Upper lobe of right lung (tissue), 1 donor: ENCODE measurements around the gene ABCG1. TPM values are rescaled to one million over a fixed set of nuclear protein-coding genes. Genes with fewer than 3 reads are reported as not detected.

Experiments
- ATAC-seq: fragments of 200-7000 bp; cut with Tn5 transposase; one replicate; pipeline ENCODE4 v1.9.1; 2020; ENCODE audit warnings: mild to moderate bottlenecking, moderate library complexity
- DNase-seq: peaks from one replicate; pipeline ENCODE4 v3.0.0-alpha.2; 2020
- H3K27ac ChIP-seq: fragments of 200-600 bp; one replicate; pipeline ENCODE4 v1.8.0; 2022
- H3K27me3 ChIP-seq: fragments of 200-600 bp; one replicate; pipeline ENCODE4 v1.8.0; 2022; ENCODE audit warnings: mild to moderate bottlenecking
- H3K36me3 ChIP-seq: fragments of 200-600 bp; one replicate; pipeline ENCODE4 v1.8.0; 2022
- H3K4me1 ChIP-seq: fragments of 200-600 bp; one replicate; pipeline ENCODE4 v1.8.0; 2022
- H3K4me3 ChIP-seq: fragments of 200-600 bp; one replicate; pipeline ENCODE4 v1.8.0; 2022; ENCODE audit warnings: mild to moderate bottlenecking
- H3K9me3 ChIP-seq: fragments of 200-600 bp; one replicate; pipeline ENCODE4 v1.8.0; 2022
- intact Hi-C: fragments of 100-400 bp; cut with DNase I; formaldehyde crosslinking; loops from one replicate; pipeline ENCODE4 v1.11.0; 2022
- total RNA-seq: library from RNA; stranded (reverse); fragmentation: NEBNext Ultra II Directional; extraction: Animal tissue kit (Norgen Biotek cat#: 25700); gene quantifications from one replicate; pipeline ENCODE4 v1.2.1, GENCODE V29; 2021
- TF ChIP-seq, protein P1 (sequence below): fragments of 200-600 bp; IDR thresholded peaks from one replicate; pipeline ENCODE4 v1.8.0; 2022; ENCODE audit warnings: antibody characterized with exemption
- donor health status: DM: no; HTN: yes; CAD: no; lungs with severe emphysema.

Gene ABCG1
- total RNA-seq, 1 donor from 2014 or later, result 62.6 TPM

DNA sequence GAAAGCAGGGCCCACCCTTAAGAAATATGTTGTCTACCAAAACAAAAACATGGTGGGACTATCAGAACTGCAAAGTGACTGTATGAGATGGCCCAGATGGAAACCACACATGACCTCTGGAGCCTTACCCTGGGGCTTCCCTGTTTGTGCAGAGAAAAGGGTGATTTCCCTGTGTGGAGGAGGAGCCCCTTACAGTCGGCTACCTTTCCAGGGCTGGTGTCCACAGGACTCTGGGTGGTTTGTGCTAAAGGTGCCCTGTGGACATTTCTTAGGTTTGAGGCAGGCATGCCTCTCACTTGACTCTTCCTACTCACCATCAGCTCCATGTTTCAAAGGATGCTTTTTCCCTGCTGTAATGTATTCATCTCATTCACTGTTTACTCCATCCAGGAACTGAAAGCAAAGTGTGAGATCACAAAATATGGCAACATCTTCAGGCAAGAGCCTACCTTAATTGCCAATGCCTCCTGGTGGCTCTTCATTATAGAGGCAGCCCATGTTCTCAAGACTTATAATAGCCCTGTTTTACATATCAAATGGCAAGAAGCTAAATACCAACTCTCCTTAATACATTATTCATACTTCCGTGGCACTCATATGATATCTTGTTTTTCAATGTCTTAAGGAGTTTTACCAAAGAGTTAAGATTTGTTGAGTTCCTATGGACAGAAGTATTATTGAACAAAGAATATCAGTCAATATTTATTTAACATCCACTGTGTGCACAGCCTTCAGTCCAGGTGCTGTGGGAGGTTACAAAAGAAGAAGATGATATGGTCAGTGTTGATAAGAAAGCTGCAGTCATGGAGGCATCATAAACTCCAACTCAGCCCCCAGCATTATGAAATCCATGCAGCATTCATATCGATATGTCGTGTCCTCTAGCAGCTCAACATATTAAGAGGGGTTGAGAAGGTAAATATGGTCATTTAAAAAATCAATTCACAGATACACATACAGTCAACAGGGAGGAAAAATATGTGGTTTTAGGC, 111.7 kb downstream of the ABCG1 start:
- ATAC-seq, result no peak
- intact Hi-C loops, result no loop called here

DNA sequence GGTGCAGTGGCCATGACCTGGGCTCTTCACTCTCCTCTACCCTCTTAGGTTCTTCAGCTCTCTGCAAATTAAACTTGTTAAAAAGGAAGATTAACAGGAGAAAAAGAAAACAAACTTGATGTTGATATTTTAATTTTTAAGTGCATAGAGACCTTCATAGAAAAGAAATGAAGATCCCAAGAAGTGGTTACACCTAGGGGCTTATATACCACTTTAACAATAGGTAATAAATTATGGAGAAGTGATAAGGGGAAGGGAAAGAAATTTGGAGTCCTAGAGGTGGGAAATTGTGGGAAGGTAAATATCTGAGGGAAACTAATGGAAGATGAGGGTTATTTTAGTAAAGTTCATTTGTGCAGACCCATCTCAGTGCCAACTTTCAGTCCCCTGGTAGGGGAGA, 112.7 kb downstream of the ABCG1 start:
- Histone ChIP-seq H3K36me3 (no peaks in the 10 kb centered on the region), H3K9me3 (no peaks in the 10 kb centered on the region), H3K4me3 (no peak overlapping the region), H3K27ac (no peak overlapping the region), H3K27me3 (no peaks in the 10 kb centered on the region), H3K4me1 (no peaks in the 10 kb centered on the region)
- intact Hi-C loops, result no loop called here
- DNase-seq (no peak), ATAC-seq (no peak)
- TF ChIP-seq, protein P1, sequence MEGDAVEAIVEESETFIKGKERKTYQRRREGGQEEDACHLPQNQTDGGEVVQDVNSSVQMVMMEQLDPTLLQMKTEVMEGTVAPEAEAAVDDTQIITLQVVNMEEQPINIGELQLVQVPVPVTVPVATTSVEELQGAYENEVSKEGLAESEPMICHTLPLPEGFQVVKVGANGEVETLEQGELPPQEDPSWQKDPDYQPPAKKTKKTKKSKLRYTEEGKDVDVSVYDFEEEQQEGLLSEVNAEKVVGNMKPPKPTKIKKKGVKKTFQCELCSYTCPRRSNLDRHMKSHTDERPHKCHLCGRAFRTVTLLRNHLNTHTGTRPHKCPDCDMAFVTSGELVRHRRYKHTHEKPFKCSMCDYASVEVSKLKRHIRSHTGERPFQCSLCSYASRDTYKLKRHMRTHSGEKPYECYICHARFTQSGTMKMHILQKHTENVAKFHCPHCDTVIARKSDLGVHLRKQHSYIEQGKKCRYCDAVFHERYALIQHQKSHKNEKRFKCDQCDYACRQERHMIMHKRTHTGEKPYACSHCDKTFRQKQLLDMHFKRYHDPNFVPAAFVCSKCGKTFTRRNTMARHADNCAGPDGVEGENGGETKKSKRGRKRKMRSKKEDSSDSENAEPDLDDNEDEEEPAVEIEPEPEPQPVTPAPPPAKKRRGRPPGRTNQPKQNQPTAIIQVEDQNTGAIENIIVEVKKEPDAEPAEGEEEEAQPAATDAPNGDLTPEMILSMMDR, result no peak

More for the DNA sequence above, 111.7 kb downstream of the ABCG1 start:
- DNase-seq, result no peak
- H3K36me3 ChIP-seq, result no peaks in the 10 kb centered on the region
- TF ChIP-seq, protein P1, result no peak
- no peaks in the 10 kb centered on the region for H3K27me3 ChIP-seq
- no peaks in the 10 kb centered on the region for H3K4me1 ChIP-seq
- no peak overlapping the region for H3K27ac ChIP-seq
- no peak overlapping the region for H3K4me3 ChIP-seq
- no peaks in the 10 kb centered on the region for H3K9me3 ChIP-seq

DNA sequence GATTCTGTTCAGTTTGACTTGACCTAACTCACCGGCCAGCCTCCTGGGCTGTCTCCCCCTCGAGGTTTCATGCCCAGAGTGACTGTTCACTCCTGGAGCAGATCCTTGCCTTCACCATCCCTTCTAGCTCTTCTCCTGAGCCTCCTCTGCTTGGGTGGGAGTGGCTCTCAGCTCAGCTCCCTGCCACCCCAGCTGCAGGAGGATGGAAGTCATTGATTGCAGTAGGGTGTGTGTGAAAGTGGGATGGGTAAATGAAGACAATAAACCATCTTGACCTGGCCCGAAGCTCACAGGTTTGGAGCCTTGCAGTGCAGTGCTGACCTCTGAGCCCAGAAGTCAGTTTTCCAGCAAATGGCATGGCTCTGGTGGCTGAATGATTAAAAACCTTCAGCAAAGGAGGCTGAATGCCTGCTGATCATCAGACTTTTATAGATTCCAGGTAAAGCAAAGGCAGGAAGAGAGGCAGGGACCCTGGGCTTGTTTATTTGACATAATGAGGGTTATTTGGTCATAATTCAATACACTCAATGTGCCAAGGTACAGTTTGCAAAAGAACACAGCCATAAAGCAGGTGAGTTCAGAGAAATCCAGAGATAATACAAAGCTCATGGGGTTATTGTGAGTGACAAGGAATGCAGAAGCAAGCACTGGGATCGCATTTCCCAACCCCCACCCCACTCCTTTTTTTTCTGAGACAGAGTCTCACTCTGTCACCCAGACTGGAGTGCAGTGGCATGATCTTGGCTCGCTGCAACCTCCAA, 113.8 kb downstream of the ABCG1 start:
- DNase-seq (no peak), ATAC-seq (no peak)
- Histone ChIP-seq H3K9me3 (no peaks in the 10 kb centered on the region), H3K36me3 (no peaks in the 10 kb centered on the region), H3K4me1 (peaks cover 2% of the 10 kb centered on the region), H3K27me3 (no peaks in the 10 kb centered on the region), H3K27ac (no peak overlapping the region), H3K4me3 (no peak overlapping the region)
- intact Hi-C loops, result no loop called here
- TF ChIP-seq, protein P1, result no peak

DNA sequence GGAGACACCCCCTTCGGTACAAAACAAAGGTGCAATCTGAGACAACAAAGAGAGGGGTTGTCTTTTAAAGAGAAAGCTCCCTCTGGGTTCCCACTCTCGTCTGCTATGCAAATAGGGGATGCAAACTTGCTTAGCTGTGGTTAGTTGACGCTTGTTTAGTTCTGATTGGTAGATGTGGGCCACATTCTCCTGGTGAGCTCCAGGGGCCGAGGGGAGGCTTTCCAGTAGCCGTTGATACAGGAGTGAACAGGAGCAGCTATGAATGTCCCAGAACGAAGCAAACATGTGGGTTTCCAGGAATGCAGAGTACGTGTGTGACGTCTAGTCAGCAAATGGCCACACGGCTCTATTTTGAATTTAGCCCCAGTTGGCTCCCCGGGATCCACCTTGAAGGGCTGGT, 117.1 kb downstream of the ABCG1 start:
- H3K36me3 ChIP-seq, result no peaks in the 10 kb centered on the region
- ATAC-seq (no peak), DNase-seq (no peak)
- H3K27ac ChIP-seq, result no peak overlapping the region
- TF ChIP-seq, protein P1, result no peak
- no peaks in the 10 kb centered on the region for H3K9me3 ChIP-seq
- intact Hi-C loops, result no loop called here
- H3K4me1 ChIP-seq, result peaks cover 11% of the 10 kb centered on the region
- H3K27me3 ChIP-seq, result no peaks in the 10 kb centered on the region
- H3K4me3 ChIP-seq, result no peak overlapping the region

DNA sequence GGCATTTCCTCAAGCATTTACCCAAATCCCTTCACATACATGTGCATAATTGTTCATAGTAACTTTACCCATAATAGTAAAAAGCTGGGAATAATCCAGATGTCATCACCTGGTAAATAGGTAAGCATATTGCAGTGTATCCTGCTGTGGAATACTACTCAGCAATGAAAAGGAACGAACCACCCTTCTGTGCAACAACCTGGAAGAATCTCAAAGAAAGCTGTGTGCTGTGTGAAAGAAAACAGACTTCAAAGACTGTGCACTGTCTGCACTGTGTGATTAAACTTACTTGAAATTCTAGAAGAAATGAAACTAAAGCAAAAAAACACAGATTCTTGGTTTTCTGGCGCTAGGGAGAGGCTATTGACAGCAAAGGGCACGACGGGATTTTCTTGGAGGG, 118.3 kb downstream of the ABCG1 start:
- Histone ChIP-seq H3K36me3 (no peaks in the 10 kb centered on the region), H3K4me3 (no peak overlapping the region), H3K4me1 (peaks cover 11% of the 10 kb centered on the region), H3K27me3 (no peaks in the 10 kb centered on the region), H3K9me3 (no peaks in the 10 kb centered on the region), H3K27ac (no peak overlapping the region)
- TF ChIP-seq, protein P1, result no peak
- DNase-seq, result no peak
- no peak for ATAC-seq
- intact Hi-C loops, result no loop called here
